Liver (tissue), 9 donors: ENCODE results near the gene MRFAP1. TPM values are rescaled to one million over a fixed set of nuclear protein-coding genes. Genes with fewer than 3 reads are reported as not detected.

Source experiments
- DNase-seq: peaks from one replicate; pipeline ENCODE4 v3.0.0-alpha.2; 2017; ENCODE audit warnings: low spot score
- H3K27ac ChIP-seq, 2 donors: one replicate each; pipeline ENCODE4 v1.7.0; 2013; ENCODE audit warnings: inconsistent platforms in 2 of 2, low read length in 2 of 2, control low read depth in 1 of 2, low read depth in 1 of 2, mild to moderate bottlenecking in 1 of 2
- H3K27me3 ChIP-seq, 4 donors: one replicate each; pipeline versions ENCODE4 v1.6.1 to v1.7.0; 2013; ENCODE audit warnings: low read length in 3 of 4, inconsistent platforms in 1 of 4, mild to moderate bottlenecking in 1 of 4, moderate library complexity in 1 of 4; ENCODE audit not compliant: control insufficient read depth in 4 of 4, insufficient read depth in 4 of 4
- H3K36me3 ChIP-seq, 4 donors: one replicate each; pipeline versions ENCODE4 v1.6.1 to v1.7.0; 2013; ENCODE audit warnings: low read length in 3 of 4, mild to moderate bottlenecking in 3 of 4, low read depth in 1 of 4, moderate library complexity in 1 of 4; ENCODE audit not compliant: control insufficient read depth in 4 of 4, insufficient read depth in 3 of 4
- H3K4me1 ChIP-seq, 4 donors: one replicate each; pipeline versions ENCODE4 v1.6.1 to v1.7.0; 2013; ENCODE audit warnings: low read length in 3 of 4, mild to moderate bottlenecking in 3 of 4, moderate library complexity in 1 of 4; ENCODE audit not compliant: control insufficient read depth in 4 of 4, insufficient read depth in 4 of 4
- H3K4me3 ChIP-seq, 3 donors: one replicate each; pipeline versions ENCODE4 v1.6.1 to v1.7.0; 2013; ENCODE audit warnings: low read length in 3 of 3, control low read depth in 1 of 3, low read depth in 1 of 3, mild to moderate bottlenecking in 1 of 3
- H3K9ac ChIP-seq, 2 donors: one replicate each; pipeline ENCODE4 v1.7.0; 2013; ENCODE audit warnings: low read length in 2 of 2, mild to moderate bottlenecking in 2 of 2, moderate library complexity in 2 of 2, control low read depth in 1 of 2, low read depth in 1 of 2
- H3K9me3 ChIP-seq, 4 donors: one replicate each; pipeline versions ENCODE4 v1.6.1 to v1.7.0; 2013; ENCODE audit warnings: low read length in 3 of 4; ENCODE audit not compliant: control insufficient read depth in 4 of 4
- EGR1 ChIP-seq, 2 donors: IDR thresholded peaks; 2 replicates each; pipeline ENCODE4 v1.6.1; 2016 to 2018; ENCODE audit warnings: antibody characterized with exemption in 2 of 2, low read depth in 2 of 2
- GABPA ChIP-seq, 2 donors: IDR thresholded peaks in 1 of 2; conservative IDR thresholded peaks in 1 of 2; 2 replicates each; pipeline ENCODE4 v1.6.1; 2016; ENCODE audit warnings: antibody characterized with exemption in 2 of 2, mild to moderate bottlenecking in 1 of 2, moderate library complexity in 1 of 2
- HNF4G ChIP-seq: IDR thresholded peaks from 2 replicates; pipeline ENCODE4 v1.6.1; 2016; ENCODE audit warnings: antibody characterized with exemption
- JUND ChIP-seq, 2 donors: IDR thresholded peaks; 2 replicates each; pipeline ENCODE4 v1.6.1; 2016; ENCODE audit warnings: antibody characterized with exemption in 2 of 2
- RAD21 ChIP-seq, 2 donors: IDR thresholded peaks; 2 replicates each; pipeline ENCODE4 v1.6.1; 2016; ENCODE audit warnings: antibody characterized with exemption in 2 of 2, mild to moderate bottlenecking in 2 of 2
- TAF1 ChIP-seq: conservative IDR thresholded peaks from 2 replicates; pipeline ENCODE4 v1.6.1; 2016; ENCODE audit warnings: antibody characterized with exemption, mild to moderate bottlenecking
- YY1 ChIP-seq: IDR thresholded peaks from 2 replicates; pipeline ENCODE4 v1.6.1; 2016; ENCODE audit warnings: antibody characterized with exemption, mild to moderate bottlenecking
- WGBS: extraction: QIAGEN DNeasy Blood & Tissue Kit; methylation state at CpG from one replicate; pipeline ENCODE4 v1.1.7; 2013; 5-methylcytosine and 5-hydroxymethylcytosine counted together
- polyA plus RNA-seq, 2 donors: library from polyadenylated mRNA; stranded (reverse) in 1 of 2; unstranded in 1 of 2; fragments of 200-250 nt in 1 of 2; fragments of >200 nt in 1 of 2; fragmentation: Nextera tagmentation in 1 of 2; extraction: Ambion mirVana in 1 of 2; gene quantifications; one replicate each; pipeline versions ENCODE4 v1.2.1 to v1.2.3, GENCODE V29; 2013 to 2015
- total RNA-seq, 2 donors: library from RNA; depleted of rRNA; stranded (reverse); fragments of >200 nt; gene quantifications; one replicate each; pipeline ENCODE4 v1.2.3, GENCODE V29; 2014
- TF ChIP-seq, protein P1 (sequence below): fragments of 150-350 bp; IDR thresholded peaks from 2 replicates; pipeline ENCODE4 v1.5.1; 2017; ENCODE audit warnings: improper control_type of control experiment, low read depth, low read length; ENCODE audit not compliant: missing input control
- TF ChIP-seq, protein P2 (sequence below): IDR thresholded peaks from 2 replicates; pipeline ENCODE4 v1.6.1; 2016; ENCODE audit warnings: antibody characterized with exemption
- TF ChIP-seq, protein P3 (sequence below): IDR thresholded peaks from 2 replicates; pipeline ENCODE4 v1.6.1; 2016; ENCODE audit warnings: antibody characterized with exemption, mild to moderate bottlenecking
- donor health status: healthy.
- donor health status: healthy.
- donor health status: healthy.
- donor health status: healthy.
- donor health status: healthy.

Gene MRFAP1
- total and polyA plus RNA-seq, 4 donors, result 78.5 to 176 (median 104) TPM

DNA sequence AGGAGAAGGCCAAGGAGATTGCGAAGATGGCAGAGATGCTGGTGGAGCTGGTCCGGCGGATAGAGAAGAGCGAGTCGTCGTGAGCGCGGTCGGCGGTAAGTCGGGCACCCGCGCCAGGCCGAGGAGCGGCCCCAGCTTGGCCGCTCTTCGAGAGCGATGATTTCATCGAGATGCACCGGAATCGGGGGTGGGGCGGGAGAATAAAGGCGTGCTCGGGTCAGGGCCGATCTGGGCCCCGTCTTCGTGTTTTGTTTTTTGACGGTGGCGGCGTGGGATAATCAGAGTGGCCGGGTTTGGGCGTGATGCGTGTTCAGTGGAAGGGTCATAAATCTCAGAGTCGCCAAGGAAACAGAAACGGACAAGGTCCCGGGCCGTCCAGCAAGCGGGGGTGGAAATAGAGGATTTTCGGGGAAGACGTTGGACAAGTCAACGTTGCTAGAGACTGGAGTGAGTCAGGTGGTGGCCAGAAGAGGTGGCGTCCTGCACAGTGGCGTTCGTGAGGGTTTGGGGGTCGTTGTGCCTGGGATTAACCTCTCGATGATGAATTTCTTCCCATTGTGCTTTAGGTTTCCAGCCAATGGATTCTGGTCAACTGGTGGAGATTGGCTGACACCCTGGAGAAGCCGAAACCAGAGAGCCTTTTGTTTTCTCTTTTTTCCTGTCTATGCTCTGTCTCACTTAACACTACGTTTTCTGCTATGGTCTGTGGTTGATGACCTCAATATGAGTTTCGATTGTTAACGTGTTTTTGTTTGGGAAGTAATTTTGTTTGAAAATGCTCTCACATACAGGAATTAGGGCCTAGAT lies 882 bp downstream of the MRFAP1 start:
- Histone ChIP-seq H3K9me3 (no peaks in the 10 kb centered on the region), H3K4me1 (peaks cover 5 to 19% (median 16%) of the 10 kb centered on the region in 4 donors), H3K27me3 (no peaks in the 10 kb centered on the region), H3K9ac (peak overlapping the region; percentile 88 to 94), H3K36me3 (peaks cover 2 to 13% (median 7%) of the 10 kb centered on the region in 4 donors), H3K27ac (peak overlapping the region; percentile 91 to 99), H3K4me3 (peak overlapping the region; percentile 83 to 99 (median 94))
- peak; percentile 60 for DNase-seq
- TF ChIP-seq EGR1 (IDR thresholded peaks at IDR 0.05; ENCODE audit: low read depth in 2 of 2) (no peak), YY1 (no peak)
- TF ChIP-seq, protein P1, sequence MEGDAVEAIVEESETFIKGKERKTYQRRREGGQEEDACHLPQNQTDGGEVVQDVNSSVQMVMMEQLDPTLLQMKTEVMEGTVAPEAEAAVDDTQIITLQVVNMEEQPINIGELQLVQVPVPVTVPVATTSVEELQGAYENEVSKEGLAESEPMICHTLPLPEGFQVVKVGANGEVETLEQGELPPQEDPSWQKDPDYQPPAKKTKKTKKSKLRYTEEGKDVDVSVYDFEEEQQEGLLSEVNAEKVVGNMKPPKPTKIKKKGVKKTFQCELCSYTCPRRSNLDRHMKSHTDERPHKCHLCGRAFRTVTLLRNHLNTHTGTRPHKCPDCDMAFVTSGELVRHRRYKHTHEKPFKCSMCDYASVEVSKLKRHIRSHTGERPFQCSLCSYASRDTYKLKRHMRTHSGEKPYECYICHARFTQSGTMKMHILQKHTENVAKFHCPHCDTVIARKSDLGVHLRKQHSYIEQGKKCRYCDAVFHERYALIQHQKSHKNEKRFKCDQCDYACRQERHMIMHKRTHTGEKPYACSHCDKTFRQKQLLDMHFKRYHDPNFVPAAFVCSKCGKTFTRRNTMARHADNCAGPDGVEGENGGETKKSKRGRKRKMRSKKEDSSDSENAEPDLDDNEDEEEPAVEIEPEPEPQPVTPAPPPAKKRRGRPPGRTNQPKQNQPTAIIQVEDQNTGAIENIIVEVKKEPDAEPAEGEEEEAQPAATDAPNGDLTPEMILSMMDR, result no peak
- TF ChIP-seq, protein P2, sequence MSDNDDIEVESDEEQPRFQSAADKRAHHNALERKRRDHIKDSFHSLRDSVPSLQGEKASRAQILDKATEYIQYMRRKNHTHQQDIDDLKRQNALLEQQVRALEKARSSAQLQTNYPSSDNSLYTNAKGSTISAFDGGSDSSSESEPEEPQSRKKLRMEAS, result peak; percentile 39
- WGBS, result 1% methylated on average over 50 of the region's 50 CpGs

DNA sequence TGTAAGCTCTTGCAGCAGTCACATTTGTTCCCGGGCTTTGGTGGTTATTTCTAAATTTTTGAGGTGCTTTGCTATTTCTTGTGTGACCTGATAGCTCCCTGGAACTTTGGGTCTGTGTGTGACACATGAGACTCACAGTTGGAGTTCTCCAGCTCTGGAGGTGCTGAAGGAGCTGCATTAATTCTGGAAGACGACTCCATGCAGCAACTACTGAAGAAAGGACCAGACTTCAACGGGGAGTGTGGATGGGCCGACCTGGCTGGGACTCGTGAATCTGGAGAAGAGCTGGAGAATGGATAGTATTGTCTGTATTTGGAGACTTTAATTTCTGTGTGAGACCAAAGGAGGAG lies 1.5 kb downstream of the MRFAP1 start:
- TF ChIP-seq, protein P3, sequence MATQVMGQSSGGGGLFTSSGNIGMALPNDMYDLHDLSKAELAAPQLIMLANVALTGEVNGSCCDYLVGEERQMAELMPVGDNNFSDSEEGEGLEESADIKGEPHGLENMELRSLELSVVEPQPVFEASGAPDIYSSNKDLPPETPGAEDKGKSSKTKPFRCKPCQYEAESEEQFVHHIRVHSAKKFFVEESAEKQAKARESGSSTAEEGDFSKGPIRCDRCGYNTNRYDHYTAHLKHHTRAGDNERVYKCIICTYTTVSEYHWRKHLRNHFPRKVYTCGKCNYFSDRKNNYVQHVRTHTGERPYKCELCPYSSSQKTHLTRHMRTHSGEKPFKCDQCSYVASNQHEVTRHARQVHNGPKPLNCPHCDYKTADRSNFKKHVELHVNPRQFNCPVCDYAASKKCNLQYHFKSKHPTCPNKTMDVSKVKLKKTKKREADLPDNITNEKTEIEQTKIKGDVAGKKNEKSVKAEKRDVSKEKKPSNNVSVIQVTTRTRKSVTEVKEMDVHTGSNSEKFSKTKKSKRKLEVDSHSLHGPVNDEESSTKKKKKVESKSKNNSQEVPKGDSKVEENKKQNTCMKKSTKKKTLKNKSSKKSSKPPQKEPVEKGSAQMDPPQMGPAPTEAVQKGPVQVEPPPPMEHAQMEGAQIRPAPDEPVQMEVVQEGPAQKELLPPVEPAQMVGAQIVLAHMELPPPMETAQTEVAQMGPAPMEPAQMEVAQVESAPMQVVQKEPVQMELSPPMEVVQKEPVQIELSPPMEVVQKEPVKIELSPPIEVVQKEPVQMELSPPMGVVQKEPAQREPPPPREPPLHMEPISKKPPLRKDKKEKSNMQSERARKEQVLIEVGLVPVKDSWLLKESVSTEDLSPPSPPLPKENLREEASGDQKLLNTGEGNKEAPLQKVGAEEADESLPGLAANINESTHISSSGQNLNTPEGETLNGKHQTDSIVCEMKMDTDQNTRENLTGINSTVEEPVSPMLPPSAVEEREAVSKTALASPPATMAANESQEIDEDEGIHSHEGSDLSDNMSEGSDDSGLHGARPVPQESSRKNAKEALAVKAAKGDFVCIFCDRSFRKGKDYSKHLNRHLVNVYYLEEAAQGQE, result peak; percentile 93
- TF ChIP-seq HNF4G (no peak), JUND (IDR thresholded peaks at IDR 0.05) (no peak)
- peak overlapping the region; percentile 88 to 94 for H3K9ac ChIP-seq
- no peaks in the 10 kb centered on the region for H3K27me3 ChIP-seq
- 63% methylated on average over 5 of the region's 5 CpGs for WGBS
- DNase-seq, result no peak
- peaks cover 5 to 19% (median 16%) of the 10 kb centered on the region in 4 donors for H3K4me1 ChIP-seq
- peak overlapping the region; percentile 83 to 99 (median 94) for H3K4me3 ChIP-seq
- H3K9me3 ChIP-seq, result no peaks in the 10 kb centered on the region
- peaks cover 2 to 13% (median 7%) of the 10 kb centered on the region in 4 donors for H3K36me3 ChIP-seq
- peak overlapping the region; percentile 91 to 99 for H3K27ac ChIP-seq

DNA sequence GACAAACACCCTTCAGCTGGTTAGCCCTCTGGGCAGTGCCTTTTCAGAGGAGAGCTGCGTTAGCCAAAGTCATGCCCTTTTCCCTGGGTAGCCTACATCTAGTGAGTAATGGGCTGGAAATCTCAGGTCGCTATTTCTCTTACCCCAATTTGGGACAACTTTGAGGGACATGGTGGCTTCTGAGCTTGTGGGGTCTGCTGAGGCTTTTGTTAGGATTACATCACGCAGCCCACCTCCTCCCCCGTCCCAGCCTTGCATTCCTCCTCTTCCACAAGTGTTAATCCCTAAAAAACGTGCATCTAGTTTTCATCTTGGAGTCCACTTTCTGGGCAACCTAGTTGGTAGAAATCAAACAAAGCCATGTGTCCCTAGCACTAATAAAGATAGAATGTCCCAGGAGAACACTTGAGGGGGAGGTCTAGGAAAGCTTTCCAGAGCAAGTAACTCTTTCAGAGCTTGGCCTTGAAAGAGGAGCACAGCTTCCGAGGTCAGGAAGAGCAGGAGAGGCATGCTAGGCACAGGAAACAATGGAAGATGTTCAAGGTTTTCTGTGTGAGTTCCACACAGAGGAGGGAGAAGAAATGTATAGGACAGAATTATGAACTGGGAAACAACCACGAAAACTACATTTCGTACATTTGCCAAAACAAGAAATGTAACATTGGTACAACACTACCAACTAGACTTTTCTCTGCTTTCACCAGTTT lies 2.8 kb downstream of the MRFAP1 start:
- no peak for DNase-seq
- peaks cover 2 to 13% (median 7%) of the 10 kb centered on the region in 4 donors for H3K36me3 ChIP-seq
- H3K4me3 ChIP-seq, result no peak overlapping the region
- no peak for TF ChIP-seq TAF1
- no peak for TF ChIP-seq JUND (IDR thresholded peaks at IDR 0.05)
- TF ChIP-seq, protein P3, result no peak
- TF ChIP-seq RAD21 (IDR thresholded peaks at IDR 0.05), result no peak
- TF ChIP-seq GABPA (IDR thresholded peaks at IDR 0.05 in 1 of 2, conservative IDR thresholded peaks at IDR 0.05 in 1 of 2), result no peak
- WGBS, result 89% methylated on average over 8 of the region's 8 CpGs
- no peak overlapping the region for H3K9ac ChIP-seq
- no peaks in the 10 kb centered on the region for H3K27me3 ChIP-seq
- H3K4me1 ChIP-seq, result peaks cover 5 to 19% (median 16%) of the 10 kb centered on the region in 4 donors
- no peak overlapping the region for H3K27ac ChIP-seq
- H3K9me3 ChIP-seq, result no peaks in the 10 kb centered on the region
